CD4-positive, alpha-beta memory T cell (primary cell): ENCODE results near the gene MYH2. TPM values are rescaled to one million over a fixed set of nuclear protein-coding genes. Genes with fewer than 3 reads are reported as not detected.

ENCODE experiments used
- CTCF ChIA-PET: fragments of 350-600 bp; sonication (Branson Sonifier 250); formaldehyde crosslinking; loops from one replicate; lab custom pipeline; 2021; ENCODE audit warnings: inconsistent platforms; ENCODE audit not compliant: partially characterized antibody; lab: Charles Lee
- POLR2A ChIA-PET: fragments of 350-600 bp; sonication (Branson Sonifier 250); formaldehyde crosslinking; loops from one replicate; lab custom pipeline; 2021; ENCODE audit not compliant: partially characterized antibody; lab: Charles Lee
- DNase-seq, 5 donors: peaks; one replicate each; pipeline versions ENCODE4 v3.0.0 to v3.0.0-alpha.2; 2020 to 2022; ENCODE audit warnings: mixed read lengths in 1 of 5
- H3K27ac ChIP-seq: one replicate; pipeline ENCODE4 v1.7.0; 2013; ENCODE audit warnings: low read depth, low read length
- H3K27me3 ChIP-seq: 2 replicates; pipeline ENCODE4 v1.7.0; 2013; ENCODE audit warnings: mild to moderate bottlenecking, low read length, moderate library complexity; ENCODE audit not compliant: insufficient read depth
- H3K36me3 ChIP-seq: 2 replicates; pipeline ENCODE4 v1.7.0; 2013; ENCODE audit warnings: mild to moderate bottlenecking, low read length, moderate library complexity; ENCODE audit not compliant: insufficient read depth
- H3K4me1 ChIP-seq: 2 replicates; pipeline ENCODE4 v1.7.0; 2013; ENCODE audit warnings: mild to moderate bottlenecking, low read length, moderate library complexity; ENCODE audit not compliant: insufficient read depth
- H3K4me3 ChIP-seq, 2 donors: one replicate each; pipeline ENCODE4 v1.7.0; 2013; ENCODE audit warnings: low read length in 2 of 2, mild to moderate bottlenecking in 1 of 2
- H3K9me3 ChIP-seq, 2 donors: one replicate each; pipeline ENCODE4 v1.7.0; 2013; ENCODE audit warnings: low read length in 2 of 2, control low read depth in 1 of 2; ENCODE audit not compliant: control insufficient read depth in 1 of 2
- H3K27ac Mint-ChIP-seq, 7 donors: one replicate each; pipeline ENCODE4 v1.8.0; 2020 to 2021; ENCODE audit warnings: mixed read lengths in 7 of 7, mild to moderate bottlenecking in 6 of 7, inconsistent platforms in 3 of 7, moderate library complexity in 3 of 7
- H3K27me3 Mint-ChIP-seq, 2 donors: one replicate each; pipeline ENCODE4 v1.8.0; 2020 to 2021; ENCODE audit warnings: mixed read lengths in 2 of 2
- H3K36me3 Mint-ChIP-seq, 2 donors: one replicate each; pipeline ENCODE4 v1.8.0; 2020 to 2021; ENCODE audit warnings: mixed read lengths in 2 of 2, inconsistent platforms in 1 of 2, mild to moderate bottlenecking in 1 of 2
- H3K4me1 Mint-ChIP-seq, 4 donors: one replicate each; pipeline ENCODE4 v1.8.0; 2020 to 2021; ENCODE audit warnings: mixed read lengths in 4 of 4, mild to moderate bottlenecking in 1 of 4
- H3K4me3 Mint-ChIP-seq, 8 donors: one replicate each; pipeline ENCODE4 v1.8.0; 2020 to 2021; ENCODE audit warnings: mixed read lengths in 8 of 8, mild to moderate bottlenecking in 7 of 8, moderate library complexity in 6 of 8, inconsistent platforms in 3 of 8
- H3K9me3 Mint-ChIP-seq, 8 donors: one replicate each; pipeline ENCODE4 v1.8.0; 2020 to 2021; ENCODE audit warnings: mixed read lengths in 8 of 8, mild to moderate bottlenecking in 5 of 8, inconsistent platforms in 3 of 8, moderate library complexity in 1 of 8
- intact Hi-C: fragments of 100-400 bp; cut with micrococcal nuclease; formaldehyde crosslinking; loops from one replicate; pipeline ENCODE4 v1.15.1; 2023
- polyA plus RNA-seq, 2 donors: library from polyadenylated mRNA; unstranded; fragments of 300-500 nt; fragmentation: Illumina TruSeq; gene quantifications; one replicate each; pipeline ENCODE4 v1.2.3, GENCODE V29; 2021
- total RNA-seq, 2 experiments: library from RNA; stranded (reverse); gene quantifications; one replicate each; pipeline ENCODE4 v1.2.3, GENCODE V29; 2021

The MYH2 gene
- total and polyA plus RNA-seq, 4 experiments from 2014 or later, result not detected

DNA sequence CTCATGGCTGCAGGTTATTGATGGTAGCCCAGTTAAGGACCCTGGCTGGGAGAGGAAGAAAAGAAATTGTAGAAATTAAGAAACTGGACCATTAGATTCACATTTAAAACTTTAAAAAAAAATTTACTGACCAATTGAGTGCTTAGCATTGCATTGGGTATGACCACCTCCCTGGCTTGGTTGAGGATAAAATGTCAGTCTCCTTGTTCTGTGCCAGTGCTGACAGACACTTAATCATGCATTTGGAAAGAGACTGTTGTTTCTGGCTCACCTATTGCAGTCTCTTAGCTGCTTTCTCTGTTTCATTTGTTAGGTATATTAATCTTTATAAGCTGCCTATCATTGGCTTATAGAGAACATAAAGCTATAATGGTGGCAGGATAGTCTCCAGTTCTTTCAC, 32.8 kb downstream of the MYH2 start:
- no peak for DNase-seq
- H3K27me3 Mint-ChIP-seq, result peaks cover 2 to 5% of the 10 kb centered on the region in 2 donors
- H3K4me3 Mint-ChIP-seq, result no peak overlapping the region
- Histone ChIP-seq H3K27me3 (no peaks in the 10 kb centered on the region), H3K4me1 (no peaks in the 10 kb centered on the region), H3K9me3 (no peaks in the 10 kb centered on the region), H3K36me3 (no peaks in the 10 kb centered on the region), H3K4me3 (no peak overlapping the region), H3K27ac (no peak overlapping the region)
- no peaks in the 10 kb centered on the region for H3K4me1 Mint-ChIP-seq
- no peaks in the 10 kb centered on the region for H3K36me3 Mint-ChIP-seq
- intact Hi-C loops, result no loop called here
- POLR2A ChIA-PET, result no interaction called here
- CTCF ChIA-PET, result no interaction called here
- H3K27ac Mint-ChIP-seq, result no peak overlapping the region
- H3K9me3 Mint-ChIP-seq, result no peaks in the 10 kb centered on the region

DNA sequence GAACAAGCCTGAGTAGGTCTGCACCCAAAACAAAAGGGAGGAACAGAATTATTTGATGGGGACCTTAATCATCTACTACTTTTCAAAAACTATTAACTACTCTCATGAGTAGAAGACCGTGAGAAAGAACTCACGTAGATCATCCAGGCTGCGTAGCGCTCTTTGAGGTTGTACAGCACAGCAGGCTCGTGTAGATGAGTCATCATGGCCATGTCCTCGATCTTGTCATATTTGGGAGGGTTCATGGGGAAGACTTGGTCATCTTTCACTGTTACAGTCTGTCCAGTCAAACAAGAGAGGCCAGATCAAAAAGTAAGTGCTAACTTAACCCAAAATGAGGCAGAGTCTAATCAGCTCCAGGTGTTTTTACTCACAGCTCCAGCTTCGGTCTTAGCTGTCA, 33.4 kb downstream of the MYH2 start:
- no peak overlapping the region for H3K27ac Mint-ChIP-seq

DNA sequence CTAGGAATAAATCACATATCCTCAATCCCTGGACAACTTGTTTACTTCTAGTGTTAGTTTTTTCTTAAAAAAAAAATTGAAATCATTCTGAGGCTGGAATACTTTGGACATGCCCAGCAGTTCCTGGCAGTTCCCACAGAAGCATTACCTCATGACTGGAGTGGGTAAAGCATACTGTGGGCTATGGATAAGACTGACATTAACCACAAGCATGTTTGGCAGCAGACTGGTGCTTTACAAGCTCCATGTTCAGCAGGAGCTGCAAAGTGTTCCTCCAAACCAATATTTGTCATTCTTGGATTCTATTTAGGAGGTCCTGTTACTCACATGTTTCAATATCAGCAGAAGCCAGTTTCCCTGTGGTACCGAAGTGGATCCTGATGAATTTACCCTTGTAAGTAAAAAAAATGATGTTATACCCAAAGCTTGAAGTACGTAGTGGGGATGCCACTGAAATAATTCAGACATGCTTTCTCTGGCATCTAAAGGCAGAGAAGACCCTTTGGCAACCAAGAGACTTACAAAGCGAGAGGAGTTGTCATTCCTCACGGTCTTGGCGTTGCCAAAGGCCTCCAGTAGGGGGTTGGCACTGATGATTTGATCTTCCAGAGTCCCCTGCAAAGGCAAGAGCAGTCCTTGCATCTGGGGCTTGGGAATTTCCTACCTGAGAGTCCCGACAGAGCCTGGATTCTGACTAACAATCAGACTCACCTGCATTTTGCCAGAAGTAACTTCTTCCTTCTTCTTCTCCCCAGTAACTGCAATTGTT, 36.0 kb downstream of the MYH2 start:
- Mint-ChIP-seq H3K4me1 (no peaks in the 10 kb centered on the region), H3K27me3 (peaks cover 0 to 2% of the 10 kb centered on the region in 2 donors), H3K36me3 (no peaks in the 10 kb centered on the region), H3K4me3 (no peak overlapping the region), H3K9me3 (no peaks in the 10 kb centered on the region), H3K27ac (no peak overlapping the region)
- DNase-seq, result no peak
- H3K4me3 ChIP-seq, result no peak overlapping the region
- H3K9me3 ChIP-seq, result no peaks in the 10 kb centered on the region
- ChIA-PET CTCF (no interaction called here), POLR2A (no interaction called here)
- H3K27me3 ChIP-seq, result no peaks in the 10 kb centered on the region
- intact Hi-C loops, result no loop called here
- no peak overlapping the region for H3K27ac ChIP-seq
- H3K36me3 ChIP-seq, result no peaks in the 10 kb centered on the region
- no peaks in the 10 kb centered on the region for H3K4me1 ChIP-seq

More for the DNA sequence above, 33.4 kb downstream of the MYH2 start:
- H3K4me3 Mint-ChIP-seq, result no peak overlapping the region
- POLR2A ChIA-PET, result no interaction called here
- no peaks in the 10 kb centered on the region for H3K4me1 Mint-ChIP-seq
- no peak overlapping the region for H3K4me3 ChIP-seq
- intact Hi-C loops, result no loop called here
- no peaks in the 10 kb centered on the region for H3K36me3 Mint-ChIP-seq
- DNase-seq, result no peak
- CTCF ChIA-PET, result no interaction called here
- H3K9me3 ChIP-seq, result no peaks in the 10 kb centered on the region
- peaks cover 2 to 5% of the 10 kb centered on the region in 2 donors for H3K27me3 Mint-ChIP-seq
- H3K4me1 ChIP-seq, result no peaks in the 10 kb centered on the region
- H3K36me3 ChIP-seq, result no peaks in the 10 kb centered on the region
- H3K27me3 ChIP-seq, result no peaks in the 10 kb centered on the region
- H3K9me3 Mint-ChIP-seq, result no peaks in the 10 kb centered on the region
- no peak overlapping the region for H3K27ac ChIP-seq

DNA sequence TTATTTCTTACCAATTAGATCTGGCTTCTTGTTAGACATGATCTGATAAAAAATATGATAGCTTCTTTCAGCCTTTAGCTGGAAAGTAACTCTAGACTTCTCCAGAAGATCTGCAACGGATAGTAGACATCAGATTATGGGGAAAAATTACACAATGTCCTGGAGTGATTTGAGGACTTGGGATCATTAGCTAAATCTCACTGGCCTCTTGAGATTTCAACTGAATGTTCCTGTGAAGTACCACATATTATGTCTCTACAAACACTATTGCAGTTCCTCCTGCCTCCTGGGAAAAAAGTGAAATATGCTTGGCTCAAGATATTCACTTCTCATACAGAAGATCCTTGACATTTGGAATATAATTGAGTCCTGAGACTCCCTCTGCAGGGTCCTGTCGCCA, 36.6 kb downstream of the MYH2 start:
- Mint-ChIP-seq H3K4me1 (no peaks in the 10 kb centered on the region), H3K4me3 (no peak overlapping the region), H3K9me3 (no peaks in the 10 kb centered on the region), H3K27me3 (peaks cover 0 to 2% of the 10 kb centered on the region in 2 donors), H3K27ac (no peak overlapping the region), H3K36me3 (no peaks in the 10 kb centered on the region)
- ChIA-PET POLR2A (no interaction called here), CTCF (no interaction called here)
- Histone ChIP-seq H3K4me1 (no peaks in the 10 kb centered on the region), H3K36me3 (no peaks in the 10 kb centered on the region), H3K9me3 (no peaks in the 10 kb centered on the region), H3K4me3 (no peak overlapping the region), H3K27me3 (no peaks in the 10 kb centered on the region), H3K27ac (no peak overlapping the region)
- no peak for DNase-seq
- intact Hi-C loops, result no loop called here

- intact Hi-C loops, result no loop called here
Observed at GRCh38 chr17:10499950-10500349, 49.5 kb downstream of the MYH2 start.

DNA sequence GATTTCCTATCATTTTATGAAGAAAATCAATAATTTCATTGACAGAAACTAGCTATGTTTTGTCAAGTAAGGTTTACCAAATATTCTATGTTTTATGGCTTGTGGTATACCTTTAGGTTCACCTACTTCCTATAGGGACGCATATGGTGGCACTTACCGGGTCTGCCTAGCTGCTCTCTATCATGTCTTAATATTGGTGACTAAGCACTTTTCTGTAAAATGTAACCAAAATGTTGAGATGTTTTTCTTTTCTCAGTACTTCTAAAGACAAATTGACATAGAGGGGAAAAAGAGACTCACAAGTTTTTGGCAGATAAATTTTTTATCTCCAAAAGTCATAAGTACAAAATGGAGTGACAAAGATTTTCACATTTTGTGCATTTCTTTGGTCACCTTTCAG, 57.5 kb downstream of the MYH2 start:
- H3K9me3 Mint-ChIP-seq, result peaks cover 4 to 47% (median 32%) of the 10 kb centered on the region in 8 donors
- Histone ChIP-seq H3K4me3 (no peak overlapping the region), H3K27ac (no peak overlapping the region), H3K9me3 (peaks cover 0 to 11% of the 10 kb centered on the region in 2 donors), H3K27me3 (no peaks in the 10 kb centered on the region), H3K4me1 (no peaks in the 10 kb centered on the region), H3K36me3 (no peaks in the 10 kb centered on the region)
- H3K36me3 Mint-ChIP-seq, result peaks cover 0 to 1% of the 10 kb centered on the region in 2 donors
- ChIA-PET POLR2A (no interaction called here), CTCF (no interaction called here)
- intact Hi-C loops, result no loop called here
- DNase-seq, result no peak
- H3K27ac Mint-ChIP-seq, result no peak overlapping the region
- peaks cover 2% of the 10 kb centered on the region in 2 donors for H3K27me3 Mint-ChIP-seq
- H3K4me1 Mint-ChIP-seq, result no peaks in the 10 kb centered on the region
- no peak overlapping the region for H3K4me3 Mint-ChIP-seq

More at GRCh38 chr17:10499950-10500349, 49.5 kb downstream of the MYH2 start:
- no peaks in the 10 kb centered on the region for H3K4me1 Mint-ChIP-seq
- no peak overlapping the region for H3K27ac Mint-ChIP-seq
- H3K4me3 Mint-ChIP-seq, result no peak overlapping the region
- Histone ChIP-seq H3K4me3 (no peak overlapping the region), H3K9me3 (no peaks in the 10 kb centered on the region), H3K36me3 (no peaks in the 10 kb centered on the region), H3K4me1 (no peaks in the 10 kb centered on the region), H3K27ac (no peak overlapping the region), H3K27me3 (no peaks in the 10 kb centered on the region)
- ChIA-PET CTCF (no interaction called here), POLR2A (no interaction called here)
- peaks cover 0 to 7% (median under 1%) of the 10 kb centered on the region in 8 donors for H3K9me3 Mint-ChIP-seq
- DNase-seq, result no peak
- peaks cover 0 to 2% of the 10 kb centered on the region in 2 donors for H3K27me3 Mint-ChIP-seq
- H3K36me3 Mint-ChIP-seq, result no peaks in the 10 kb centered on the region

DNA sequence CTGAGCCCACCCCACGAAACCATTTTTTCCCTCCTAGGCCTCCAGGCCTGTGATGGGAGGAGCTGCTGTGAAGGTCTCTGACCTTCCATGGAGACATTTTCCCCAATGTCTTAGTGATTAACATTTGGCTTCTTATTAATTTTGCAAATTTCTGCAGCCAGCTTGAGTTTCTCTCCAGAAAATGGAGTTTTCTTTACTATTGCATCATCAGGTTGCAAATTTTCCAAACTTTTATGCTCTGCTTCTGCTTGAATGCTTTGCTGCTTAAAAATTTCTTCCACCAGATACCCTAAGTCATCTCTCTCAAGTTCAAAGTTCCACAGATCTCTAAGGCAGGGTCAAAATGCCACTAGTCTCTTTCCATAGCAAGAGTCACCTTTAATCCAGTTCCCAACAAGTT, 67.2 kb downstream of the MYH2 start:
- intact Hi-C loops, result no loop called here
- Histone ChIP-seq H3K27me3 (no peaks in the 10 kb centered on the region), H3K36me3 (no peaks in the 10 kb centered on the region), H3K27ac (no peak overlapping the region), H3K4me3 (no peak overlapping the region), H3K9me3 (no peaks in the 10 kb centered on the region), H3K4me1 (no peaks in the 10 kb centered on the region)
- no peaks in the 10 kb centered on the region for H3K4me1 Mint-ChIP-seq
- H3K9me3 Mint-ChIP-seq, result peaks cover 6 to 49% (median 29%) of the 10 kb centered on the region in 8 donors
- DNase-seq, result no peak
- H3K27me3 Mint-ChIP-seq, result no peaks in the 10 kb centered on the region
- H3K4me3 Mint-ChIP-seq, result no peak overlapping the region
- ChIA-PET POLR2A (no interaction called here), CTCF (no interaction called here)
- no peaks in the 10 kb centered on the region for H3K36me3 Mint-ChIP-seq
- no peak overlapping the region for H3K27ac Mint-ChIP-seq
